OCI-M2 (cell line): Measurements from ENCODE around the gene ADAM30.

Experiments used
- DNase-seq: peaks from one replicate; lab custom pipeline; 2025; ENCODE audit not compliant: unreplicated experiment; lab: John Stamatoyannopoulos, UW

The ADAM30 gene

DNA sequence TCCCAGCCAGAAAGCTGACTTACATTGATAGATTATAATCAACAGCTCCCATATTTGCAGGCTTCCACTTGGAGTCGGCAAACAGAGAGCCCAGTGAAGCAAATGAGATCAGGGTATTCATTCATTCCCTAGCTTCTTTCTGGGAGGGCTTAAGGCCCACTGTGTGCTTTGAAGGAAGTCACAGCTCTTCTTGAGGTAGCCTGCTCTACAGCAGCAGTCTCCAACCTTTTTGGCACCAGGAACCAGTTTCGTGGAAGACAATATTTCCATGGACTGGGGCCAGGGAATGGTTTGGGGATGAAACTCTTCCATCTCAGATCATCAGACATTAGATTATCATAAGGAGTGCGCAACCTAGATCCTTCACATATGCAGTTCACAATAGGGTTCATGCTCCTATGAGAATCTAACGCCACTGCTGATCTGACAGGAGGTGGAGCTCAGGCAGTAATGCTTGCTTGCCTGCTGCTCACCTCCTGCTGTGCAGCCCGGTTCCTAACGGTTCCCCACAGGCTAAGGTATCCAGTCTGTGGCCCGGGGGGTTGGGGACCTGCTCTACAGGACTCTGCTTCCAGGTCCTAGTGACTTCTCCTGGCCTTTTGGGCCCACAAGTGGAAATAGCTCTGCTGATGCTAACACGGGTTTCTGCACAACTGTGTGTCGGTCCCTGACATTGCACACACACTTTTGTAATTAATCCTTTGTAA, 13.7 kb upstream of the ADAM30 start:
- no peak for DNase-seq

DNA sequence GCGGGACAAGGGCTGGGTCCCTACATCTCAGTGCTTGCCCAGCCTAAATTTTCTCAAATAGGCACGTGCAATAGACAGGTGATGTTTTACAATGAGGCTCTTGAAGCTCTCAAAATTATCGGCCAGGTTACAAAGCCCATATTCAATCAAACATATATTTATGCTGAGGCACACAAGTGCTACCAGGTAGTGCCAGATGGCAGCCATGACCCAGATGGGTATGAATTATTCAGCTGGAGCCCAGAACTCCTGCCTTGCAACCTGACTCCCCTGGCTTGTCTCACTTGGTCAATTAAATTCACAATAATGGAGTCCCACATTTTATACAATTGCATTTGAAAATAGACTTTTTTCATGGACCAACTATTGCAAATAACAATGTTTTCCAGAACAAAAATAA, 12.3 kb upstream of the ADAM30 start:
- no peak for DNase-seq

DNA sequence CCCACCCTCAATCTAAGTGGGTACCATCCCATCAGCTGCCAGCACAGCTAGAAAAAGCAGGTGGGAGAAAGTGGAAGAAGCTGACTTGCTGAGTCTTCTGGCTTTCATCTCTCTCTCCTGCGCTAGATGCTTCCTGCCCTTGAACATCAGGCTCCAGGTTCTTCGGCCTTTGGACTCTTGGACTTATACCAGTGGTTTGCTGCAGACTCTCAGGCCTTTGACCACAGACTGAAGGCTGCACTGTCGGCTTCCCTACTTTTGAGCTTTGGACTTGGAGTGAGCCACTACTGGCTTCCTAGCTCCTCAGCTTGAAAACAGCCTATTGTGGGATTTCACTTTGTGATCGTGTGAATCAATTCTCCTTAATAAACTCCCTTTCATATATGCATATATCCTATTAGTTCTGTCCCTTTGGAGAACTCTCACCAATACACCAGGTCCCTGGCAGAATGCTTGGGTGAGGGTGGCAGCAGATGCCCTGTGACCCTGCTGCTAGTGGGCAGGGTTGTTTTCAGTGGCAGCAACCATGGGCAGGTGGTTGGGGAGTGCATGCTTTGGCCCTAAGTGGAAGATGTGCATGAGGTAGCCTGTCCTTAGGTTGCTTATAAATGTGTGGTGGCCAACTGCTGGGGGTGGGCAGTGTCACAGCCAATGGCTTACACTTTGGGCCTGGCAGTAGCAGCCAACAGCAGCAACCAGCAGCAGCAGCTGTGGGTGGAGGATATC, 10.8 kb upstream of the ADAM30 start:
- DNase-seq, result no peak

DNA sequence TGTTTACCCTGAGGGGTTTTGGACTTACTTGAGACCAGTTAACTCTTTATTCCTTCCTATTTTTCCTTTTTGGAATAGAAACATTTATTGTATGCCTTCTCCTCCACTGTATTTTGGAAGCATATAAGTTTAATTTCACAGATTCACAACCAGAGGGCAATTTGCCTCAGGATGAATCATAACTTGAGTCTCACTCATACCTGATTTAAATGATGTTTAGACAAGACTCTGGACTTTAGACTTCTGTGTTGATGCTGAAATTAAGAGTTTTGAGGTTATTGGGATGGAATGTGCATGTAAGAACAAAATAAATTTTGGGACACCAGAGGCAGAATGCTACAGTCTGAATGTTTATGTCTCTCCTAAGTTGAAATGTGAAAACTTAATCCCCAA, 7.1 kb upstream of the ADAM30 start:
- no peak for DNase-seq

DNA sequence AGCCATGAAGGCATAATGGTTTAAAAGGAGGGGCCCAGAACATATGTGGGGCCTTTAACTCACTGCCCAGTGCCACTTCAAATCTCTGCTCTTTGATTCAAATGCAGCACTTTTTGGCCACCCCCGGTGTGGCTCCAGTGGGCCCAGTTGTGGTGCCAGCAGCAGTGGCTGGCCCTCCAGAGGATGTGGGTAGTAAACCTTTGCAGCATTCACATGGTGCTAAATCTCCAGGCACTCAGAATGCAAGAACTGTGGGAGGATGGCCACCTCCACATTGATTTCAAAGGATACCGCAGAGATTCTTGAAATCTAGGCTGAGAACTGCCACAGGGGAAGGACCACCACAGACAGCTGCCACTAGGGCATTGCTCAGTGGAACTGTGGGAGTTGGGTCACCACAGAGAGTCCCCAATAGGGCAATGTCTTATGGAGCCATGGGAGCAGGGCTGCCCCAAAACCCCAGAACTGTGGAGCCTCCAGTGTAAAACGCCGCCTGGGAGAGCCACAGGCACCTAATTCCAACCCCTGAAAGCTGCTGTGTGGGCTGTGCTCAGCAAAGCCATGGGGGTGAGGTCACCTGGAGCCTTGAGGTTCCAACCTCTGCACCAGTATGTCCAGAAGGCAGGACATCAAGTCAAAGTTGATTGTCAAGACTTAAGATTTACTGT, 6.6 kb upstream of the ADAM30 start:
- no peak for DNase-seq

DNA sequence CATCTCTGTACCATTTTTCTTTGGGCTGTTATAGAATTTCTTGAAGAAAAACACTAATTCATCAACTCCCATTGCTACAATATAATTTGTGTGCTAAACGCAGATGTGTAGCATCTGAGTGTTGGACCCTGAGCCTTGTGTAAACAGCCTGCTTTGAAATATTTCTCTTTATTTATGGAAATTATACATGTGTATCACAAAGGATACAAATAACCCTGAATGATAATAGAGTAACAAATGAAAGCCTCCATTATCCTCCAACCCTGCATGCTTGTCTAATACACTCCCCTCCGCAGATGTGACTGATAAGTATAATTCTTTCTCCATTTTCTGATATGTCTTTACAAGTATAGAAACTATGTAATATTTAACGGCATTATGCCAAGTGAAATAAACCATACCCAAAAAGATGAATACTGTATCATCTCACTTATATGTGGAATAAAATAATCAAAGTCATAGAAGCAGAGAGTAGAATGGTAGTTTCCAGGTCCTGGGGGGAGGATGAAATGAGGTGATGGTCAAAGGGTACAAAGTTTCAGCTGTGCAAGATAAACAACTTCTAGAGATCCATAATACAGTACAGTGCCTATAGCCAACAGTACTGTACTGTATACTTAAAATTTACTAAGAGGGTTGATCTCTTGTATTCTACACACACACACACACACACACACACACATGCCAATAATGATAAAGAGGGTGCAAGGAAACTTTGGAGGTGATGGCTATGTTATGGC, 2.8 kb upstream of the ADAM30 start:
- DNase-seq, result no peak

DNA sequence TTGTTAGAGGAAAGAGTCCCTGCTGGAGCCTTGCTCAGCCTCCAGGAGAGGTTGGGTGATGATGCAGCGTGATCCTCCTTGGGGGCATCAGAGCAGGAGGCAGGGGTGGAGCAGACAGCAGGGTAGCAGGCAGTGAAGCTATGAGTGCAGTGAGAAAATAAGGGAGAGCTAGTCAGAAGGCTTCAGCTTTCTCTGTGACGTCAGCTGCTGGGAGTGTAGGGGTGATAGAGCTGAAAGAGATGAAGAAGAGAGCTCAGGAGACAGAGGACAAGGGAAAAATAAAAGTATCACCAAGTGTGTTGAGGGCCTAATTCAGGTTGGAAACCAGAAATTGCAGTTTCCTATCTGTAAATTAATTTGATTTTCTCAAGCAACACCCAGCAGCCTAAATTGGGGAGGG, 2.2 kb upstream of the ADAM30 start:
- DNase-seq, result no peak

DNA sequence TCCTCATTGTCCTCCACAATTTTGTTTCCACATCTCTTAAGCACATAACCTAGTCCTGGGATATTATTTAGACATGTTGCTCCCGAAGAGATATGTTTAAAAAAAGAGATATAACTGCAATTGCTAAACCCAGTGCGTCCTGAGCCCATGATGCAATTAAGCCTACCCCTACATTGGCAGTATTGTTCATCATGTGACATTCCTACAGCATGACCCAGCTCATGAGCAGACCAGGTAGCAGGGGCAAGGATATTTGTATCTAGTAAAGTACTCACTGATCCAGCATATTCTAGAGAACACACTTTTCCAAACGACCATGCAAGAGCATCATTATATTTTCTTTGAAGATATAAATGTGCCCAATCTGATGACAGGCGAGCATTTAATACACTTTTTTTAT, 1.2 kb downstream of the ADAM30 start:
- DNase-seq, result no peak

DNA sequence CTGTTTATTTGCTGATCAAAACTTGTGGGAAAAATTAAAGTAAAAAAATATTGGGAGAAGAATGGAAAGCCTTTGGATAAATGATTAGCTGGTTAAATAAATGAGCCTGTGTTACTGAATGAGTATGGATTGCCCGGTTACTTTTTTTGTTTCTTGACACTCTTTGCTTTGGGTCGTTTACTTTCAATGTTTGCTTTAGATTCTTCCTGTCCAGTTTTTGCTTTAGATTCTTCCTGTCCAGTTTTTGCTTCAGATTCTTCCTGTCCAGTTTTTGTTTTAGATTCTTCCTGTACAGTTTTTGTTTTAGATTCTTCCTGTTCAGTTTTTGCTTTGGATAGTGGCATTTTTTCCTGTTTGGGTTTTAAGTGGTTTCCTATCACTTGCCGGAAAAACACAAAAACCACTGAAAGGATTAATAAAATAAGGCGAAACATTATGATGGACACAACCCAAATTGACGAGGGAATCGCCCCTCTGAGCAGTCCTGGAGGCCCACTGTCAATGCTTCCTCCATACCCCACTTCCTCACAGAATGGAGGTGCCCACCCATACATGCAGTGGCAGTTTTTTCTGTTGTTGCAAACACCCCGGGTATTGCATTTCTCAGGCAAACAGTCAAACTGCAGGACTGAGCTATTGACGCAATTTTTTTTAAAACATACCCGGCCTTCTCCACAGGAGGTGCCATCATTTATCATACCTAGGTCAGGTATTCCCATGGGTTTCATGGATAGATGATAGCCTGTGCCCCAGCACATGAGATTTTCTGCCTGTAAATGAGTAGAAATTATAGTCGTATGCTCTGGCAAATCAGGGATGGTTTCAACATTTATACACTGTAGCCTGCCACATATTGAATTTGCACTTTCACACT, 2.3 kb downstream of the ADAM30 start:
- no peak for DNase-seq

DNA sequence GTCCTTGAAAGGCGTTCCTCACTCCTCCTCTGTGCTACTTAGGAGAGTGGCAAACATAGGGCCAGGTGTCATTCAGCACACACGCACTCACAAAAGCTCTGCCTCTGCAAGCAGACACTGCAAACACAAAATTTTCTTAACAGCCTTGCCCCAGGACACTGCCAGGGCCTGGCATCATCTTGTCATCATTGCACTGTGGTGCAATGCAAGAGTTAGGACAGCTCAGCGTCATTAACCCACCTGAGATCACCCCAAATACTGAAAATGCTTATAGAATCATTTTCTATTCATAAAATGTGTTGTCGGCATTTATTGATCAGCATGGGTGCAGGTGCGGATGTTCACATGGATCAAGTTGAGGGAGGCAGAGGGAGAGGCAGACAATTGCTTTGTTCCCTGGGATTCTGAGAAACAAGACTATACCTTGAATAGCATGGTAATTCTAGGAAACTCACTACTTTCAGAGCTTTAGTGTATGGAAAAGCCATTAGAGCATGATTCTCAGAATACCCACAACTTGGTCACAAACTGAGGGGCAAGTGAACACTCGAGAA, 3.0 kb downstream of the ADAM30 start:
- DNase-seq, result no peak

DNA sequence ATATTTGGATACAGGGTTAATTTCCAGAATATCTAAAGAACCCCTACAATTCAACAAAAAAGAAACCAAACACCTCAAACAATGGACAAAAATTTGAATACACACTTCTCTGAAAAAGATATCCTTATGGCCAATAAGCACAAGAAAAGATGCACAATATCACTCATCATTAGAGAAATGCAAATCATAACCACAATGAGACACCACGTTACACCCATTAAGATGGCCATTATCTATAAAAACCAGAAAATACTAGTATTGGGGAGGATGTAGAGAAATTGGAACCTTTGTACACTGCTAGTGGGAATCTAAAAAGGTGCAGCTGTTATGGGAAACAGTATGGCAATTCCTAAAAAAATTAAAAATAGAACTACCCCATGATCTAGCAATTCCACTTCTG, 4.9 kb downstream of the ADAM30 start:
- no peak for DNase-seq

DNA sequence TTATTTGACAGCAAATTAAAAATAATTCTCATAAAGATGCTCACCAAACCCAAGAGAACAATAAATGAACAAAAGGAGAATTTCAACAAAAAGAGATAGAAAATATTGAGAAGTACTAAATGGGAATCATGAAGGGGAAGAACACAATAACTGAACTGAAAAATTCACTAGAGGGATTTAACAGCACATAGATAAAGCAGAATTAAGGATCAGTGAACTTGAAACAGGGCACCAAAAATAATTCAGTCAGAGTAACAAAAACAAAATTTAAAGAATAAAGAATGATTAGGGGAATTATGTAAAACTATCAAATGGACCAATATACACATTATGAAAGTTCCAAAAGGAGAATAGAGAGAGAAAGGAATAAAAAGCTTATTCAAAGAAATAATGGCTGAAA, 7.8 kb downstream of the ADAM30 start:
- no peak for DNase-seq

DNA sequence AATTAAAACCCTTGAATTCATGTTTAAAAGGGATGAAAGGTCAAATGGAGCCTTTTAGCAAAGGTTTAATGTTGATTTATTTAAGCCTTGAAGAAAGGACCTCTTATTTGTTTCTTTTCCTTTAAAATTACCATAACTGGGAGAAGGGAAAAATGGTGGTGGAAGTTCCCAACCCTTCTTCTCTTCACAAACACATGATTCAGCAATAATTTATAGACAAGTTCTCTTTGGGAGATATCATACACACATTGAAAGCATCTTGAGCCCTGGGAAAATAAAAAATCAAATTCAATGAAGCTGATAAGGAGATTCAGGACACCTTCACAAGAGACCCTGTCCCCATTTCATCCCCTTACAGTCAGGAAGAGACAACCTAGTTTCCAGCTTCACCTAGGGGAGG, 8.9 kb downstream of the ADAM30 start:
- no peak for DNase-seq

DNA sequence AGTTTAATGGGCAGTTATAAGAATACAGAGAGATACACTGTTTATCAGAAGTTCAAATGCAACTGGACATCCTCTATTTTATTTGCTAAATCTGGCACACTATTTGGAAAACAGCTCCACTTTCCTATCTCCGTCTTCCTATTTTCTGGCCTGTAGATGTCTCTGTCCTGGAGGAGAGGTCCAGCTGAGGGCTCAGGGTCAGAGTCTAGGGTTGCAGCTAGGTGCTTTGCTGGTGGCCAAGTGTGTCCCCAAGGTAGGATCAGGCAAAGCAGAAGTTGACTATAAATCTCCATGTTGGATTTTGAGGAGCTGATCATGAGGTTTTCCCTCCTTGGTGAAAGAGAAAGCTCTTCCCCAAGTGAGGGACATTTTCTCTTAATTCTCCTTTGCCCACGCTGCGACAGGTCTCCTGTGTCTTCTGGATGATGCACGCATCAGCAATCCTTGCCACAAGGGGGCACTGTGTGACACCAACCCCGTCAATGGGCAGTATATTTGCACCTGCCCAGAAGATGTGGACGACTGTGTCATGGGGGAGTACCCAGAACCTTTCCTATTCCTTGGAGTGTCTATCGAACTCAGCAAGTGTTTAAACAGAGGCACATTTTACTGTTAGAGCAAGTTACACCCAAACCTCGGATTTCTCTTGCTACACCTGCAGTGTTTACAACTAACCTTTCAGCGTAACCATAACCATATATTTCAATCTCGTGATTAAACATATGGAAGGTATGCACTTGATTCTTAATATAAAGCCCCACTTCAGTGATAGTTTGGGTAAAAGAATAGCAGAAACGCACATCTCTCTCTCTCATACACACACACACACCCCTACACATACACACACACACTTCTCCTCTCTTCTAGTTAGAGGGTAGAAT, 10.2 kb downstream of the ADAM30 start:
- DNase-seq, result no peak

DNA sequence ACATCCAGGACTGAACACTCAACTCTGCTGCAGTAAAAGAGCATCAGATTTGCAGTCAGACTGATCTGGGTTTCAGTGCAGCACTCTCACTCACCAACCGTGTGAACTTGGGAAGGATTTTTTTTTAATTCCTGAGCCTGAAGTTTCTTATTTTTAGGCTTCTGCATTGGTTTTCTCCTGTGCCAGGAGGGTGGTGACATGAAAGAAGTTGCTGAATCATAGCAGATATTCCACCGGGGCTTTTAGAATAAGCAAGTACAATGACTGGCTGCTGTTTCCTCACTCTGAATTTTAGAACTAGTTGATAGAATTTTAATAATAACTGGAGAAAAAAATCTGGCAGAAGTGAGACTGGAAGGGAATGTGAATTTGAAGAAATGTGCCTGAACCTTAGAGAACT, 11.6 kb downstream of the ADAM30 start:
- DNase-seq, result no peak

DNA sequence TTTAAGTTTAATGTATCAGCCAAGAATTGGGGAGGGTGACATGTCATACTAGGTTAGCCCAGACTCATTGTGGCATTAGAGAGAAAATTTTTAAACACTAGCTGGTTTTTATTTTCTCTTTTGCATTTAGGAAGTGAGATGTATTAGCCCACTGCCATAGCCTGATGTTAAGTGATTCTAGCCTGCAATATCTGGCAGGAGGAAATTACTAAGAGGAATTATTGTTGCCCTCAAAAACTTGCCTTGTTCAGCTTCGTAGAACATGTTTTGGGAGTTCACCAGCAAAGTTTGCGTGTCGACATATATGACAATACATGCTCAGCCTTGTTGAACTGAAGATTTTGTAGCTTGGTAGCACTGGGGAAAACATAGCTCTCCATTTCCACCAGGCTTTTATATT, 12.5 kb downstream of the ADAM30 start:
- no peak for DNase-seq

DNA sequence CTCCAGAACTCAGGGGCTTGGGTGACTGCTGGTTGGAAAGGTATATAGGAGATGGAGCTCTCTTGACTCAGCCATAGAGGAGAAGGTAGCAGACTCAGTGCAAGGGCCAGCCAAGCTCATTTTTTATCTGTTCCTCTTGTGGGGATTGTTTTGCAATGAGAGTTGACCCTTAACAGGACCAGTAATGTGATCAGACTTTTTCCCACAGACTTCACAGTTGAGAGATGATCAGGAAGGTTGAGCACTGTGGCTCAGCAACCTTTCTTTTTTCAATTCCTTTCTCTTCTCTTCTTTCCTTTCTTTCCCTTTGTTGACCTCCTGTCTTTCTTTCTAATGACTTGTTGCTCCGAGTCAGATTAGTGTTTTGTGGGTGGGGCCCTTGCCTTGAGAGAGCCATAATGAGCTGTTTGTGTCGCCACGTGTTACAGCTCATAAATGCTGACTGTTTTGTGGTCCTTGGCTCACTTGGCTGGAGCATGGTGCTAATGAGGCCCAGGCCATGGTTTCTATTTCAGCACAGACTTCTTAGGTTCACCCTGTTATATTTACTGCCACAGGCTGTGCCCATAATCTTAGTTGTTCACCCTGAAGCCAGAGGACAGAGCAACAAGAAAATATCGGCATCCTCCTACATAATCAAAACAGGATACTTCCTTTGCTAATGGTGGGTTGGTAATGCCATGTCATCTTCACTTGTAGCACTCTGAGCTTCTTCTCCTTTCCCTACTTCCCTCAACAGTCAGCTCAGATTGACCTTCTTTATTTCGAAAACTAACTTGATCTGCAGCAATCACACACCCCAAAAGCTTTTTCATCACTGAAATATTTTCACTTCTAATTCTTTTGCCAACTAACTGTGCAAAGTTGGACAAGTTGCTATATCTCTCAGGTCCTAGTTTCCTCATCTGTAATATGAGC, 13.9 kb downstream of the ADAM30 start:
- DNase-seq, result no peak
